NB4 (cell line): ENCODE measurements around the gene CACNA2D4.

Experiments
- DNase-seq: peaks from one replicate; pipeline ENCODE4 v3.0.0; 2010; ENCODE audit warnings: low read depth
- H3K4me3 ChIP-seq: one replicate; pipeline ENCODE4 v1.5.1; 2011; ENCODE audit warnings: mild to moderate bottlenecking, low read depth, low read length, moderate library complexity
- CTCF ChIP-seq: IDR thresholded peaks from one replicate; pipeline ENCODE4 v1.5.1; 2012; ENCODE audit warnings: low read depth, low read length
- MAX ChIP-seq: IDR thresholded peaks from 2 replicates; pipeline ENCODE4 v1.6.1; 2011; ENCODE audit warnings: low read depth, low read length
- MYC ChIP-seq: IDR thresholded peaks from 2 replicates; pipeline ENCODE4 v1.6.1; 2011; ENCODE audit warnings: low read depth, low read length
- POLR2A ChIP-seq: IDR thresholded peaks from 2 replicates; pipeline ENCODE4 v1.6.1; 2011; ENCODE audit warnings: mild to moderate bottlenecking; ENCODE audit not compliant: insufficient read length; ENCODE audit errors: extremely low read depth

CACNA2D4 gene

GRCh38 chr12:1832801-1833595, 85.5 kb downstream of the CACNA2D4 start:
- DNase-seq = no peak
- no peak overlapping the region for H3K4me3 ChIP-seq
- no peak for TF ChIP-seq MAX
- TF ChIP-seq POLR2A = no peak
- no peak for TF ChIP-seq MYC
- no peak for TF ChIP-seq CTCF

GRCh38 chr12:1830981-1831963, 87.2 kb downstream of the CACNA2D4 start:
- DNase-seq = no peak
- TF ChIP-seq MYC (no peak; the same call in 1 of the 2 replicates), CTCF (no peak), POLR2A (no peak), MAX (no peak)
- H3K4me3 ChIP-seq = no peak overlapping the region

- no peak for DNase-seq
Observed at GRCh38 chr12:1830401-1830845, 88.0 kb downstream of the CACNA2D4 start.

GRCh38 chr12:1829306-1829900, 89.0 kb downstream of the CACNA2D4 start:
- TF ChIP-seq POLR2A = no peak
- TF ChIP-seq MAX = no peak
- no peak for TF ChIP-seq MYC
- no peak for TF ChIP-seq CTCF
- no peak for DNase-seq
- H3K4me3 ChIP-seq = no peak overlapping the region

More at GRCh38 chr12:1830401-1830845, 88.0 kb downstream of the CACNA2D4 start:
- no peak overlapping the region for H3K4me3 ChIP-seq
- TF ChIP-seq MAX (no peak), CTCF (no peak), MYC (no peak), POLR2A (no peak)

GRCh38 chr12:1828856-1829255, 89.6 kb downstream of the CACNA2D4 start:
- no peak for DNase-seq
- TF ChIP-seq MYC (no peak), MAX (no peak), POLR2A (no peak), CTCF (no peak)
- no peak overlapping the region for H3K4me3 ChIP-seq
